Measurements from ENCODE around the gene FIBCD1. TPM values are rescaled to one million over a fixed set of nuclear protein-coding genes. Genes with fewer than 3 reads are reported as not detected.

FIBCD1 gene
- total and polyA plus RNA-seq, 7 donors: 0.01 TPM; not detected in 6

DNA sequence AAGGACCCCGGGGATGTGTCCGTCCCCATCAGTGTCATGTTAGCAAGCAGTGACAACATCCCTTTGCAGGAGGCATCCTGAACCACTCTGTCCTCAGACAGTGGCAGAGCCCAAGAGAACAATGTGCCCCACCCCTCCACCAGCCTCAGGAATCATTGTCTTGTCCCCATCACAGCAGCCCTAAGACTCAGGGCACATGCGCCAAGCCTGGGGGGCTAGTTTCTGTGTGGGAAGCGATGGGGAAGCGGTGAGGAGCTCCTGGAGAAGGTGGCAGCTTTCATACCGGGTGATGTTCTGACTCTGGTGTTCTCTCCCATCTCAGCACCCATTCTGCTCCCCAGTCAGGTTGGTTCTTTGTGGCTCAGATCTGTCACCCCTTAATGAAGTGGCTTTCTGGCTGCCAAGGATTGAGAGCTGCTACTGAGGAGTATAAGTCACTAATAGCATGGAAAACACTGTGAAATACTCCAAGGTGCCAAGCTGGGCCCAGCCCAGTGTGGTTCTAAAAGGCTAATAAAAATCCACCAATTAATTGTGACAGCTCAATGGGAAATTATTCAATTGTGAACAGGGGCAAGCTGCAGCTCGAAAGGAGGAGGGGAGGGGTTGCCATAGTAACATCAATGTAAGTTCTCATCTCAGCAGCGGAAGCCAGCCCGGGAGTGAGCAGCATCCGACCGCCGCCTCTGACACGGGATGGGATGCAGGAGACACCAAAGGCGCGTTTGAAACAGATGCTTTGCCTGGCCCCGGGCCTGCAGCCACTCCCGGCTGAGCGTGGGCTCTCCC lies 47.2 kb downstream of the FIBCD1 start:
- no peak overlapping the region for H3K27ac ChIP-seq
- TF ChIP-seq, protein P1, sequence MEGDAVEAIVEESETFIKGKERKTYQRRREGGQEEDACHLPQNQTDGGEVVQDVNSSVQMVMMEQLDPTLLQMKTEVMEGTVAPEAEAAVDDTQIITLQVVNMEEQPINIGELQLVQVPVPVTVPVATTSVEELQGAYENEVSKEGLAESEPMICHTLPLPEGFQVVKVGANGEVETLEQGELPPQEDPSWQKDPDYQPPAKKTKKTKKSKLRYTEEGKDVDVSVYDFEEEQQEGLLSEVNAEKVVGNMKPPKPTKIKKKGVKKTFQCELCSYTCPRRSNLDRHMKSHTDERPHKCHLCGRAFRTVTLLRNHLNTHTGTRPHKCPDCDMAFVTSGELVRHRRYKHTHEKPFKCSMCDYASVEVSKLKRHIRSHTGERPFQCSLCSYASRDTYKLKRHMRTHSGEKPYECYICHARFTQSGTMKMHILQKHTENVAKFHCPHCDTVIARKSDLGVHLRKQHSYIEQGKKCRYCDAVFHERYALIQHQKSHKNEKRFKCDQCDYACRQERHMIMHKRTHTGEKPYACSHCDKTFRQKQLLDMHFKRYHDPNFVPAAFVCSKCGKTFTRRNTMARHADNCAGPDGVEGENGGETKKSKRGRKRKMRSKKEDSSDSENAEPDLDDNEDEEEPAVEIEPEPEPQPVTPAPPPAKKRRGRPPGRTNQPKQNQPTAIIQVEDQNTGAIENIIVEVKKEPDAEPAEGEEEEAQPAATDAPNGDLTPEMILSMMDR (IDR thresholded peaks at IDR 0.05): no peak
- H3K9me3 ChIP-seq: no peaks in the 10 kb centered on the region
- no peaks in the 10 kb centered on the region for H3K27me3 ChIP-seq (ENCODE audit: insufficient read depth in 3 of 3, low read length in 2 of 3)
- DNase-seq (peak in 1 of 2 donors; percentile 28), ATAC-seq (no peak)
- intact Hi-C loops (cut with DNase I): no loop called here
- H3K36me3 ChIP-seq (ENCODE audit: insufficient read depth in 1 of 2, low read depth in 1 of 2): peaks cover 5 to 57% of the 10 kb centered on the region in 2 donors
- 78 to 81% (median 80%) methylated on average over 18 of the region's 18 CpGs for WGBS, 3 donors
- no peak overlapping the region for H3K4me3 ChIP-seq
- H3K4me1 ChIP-seq: no peaks in the 10 kb centered on the region

DNA sequence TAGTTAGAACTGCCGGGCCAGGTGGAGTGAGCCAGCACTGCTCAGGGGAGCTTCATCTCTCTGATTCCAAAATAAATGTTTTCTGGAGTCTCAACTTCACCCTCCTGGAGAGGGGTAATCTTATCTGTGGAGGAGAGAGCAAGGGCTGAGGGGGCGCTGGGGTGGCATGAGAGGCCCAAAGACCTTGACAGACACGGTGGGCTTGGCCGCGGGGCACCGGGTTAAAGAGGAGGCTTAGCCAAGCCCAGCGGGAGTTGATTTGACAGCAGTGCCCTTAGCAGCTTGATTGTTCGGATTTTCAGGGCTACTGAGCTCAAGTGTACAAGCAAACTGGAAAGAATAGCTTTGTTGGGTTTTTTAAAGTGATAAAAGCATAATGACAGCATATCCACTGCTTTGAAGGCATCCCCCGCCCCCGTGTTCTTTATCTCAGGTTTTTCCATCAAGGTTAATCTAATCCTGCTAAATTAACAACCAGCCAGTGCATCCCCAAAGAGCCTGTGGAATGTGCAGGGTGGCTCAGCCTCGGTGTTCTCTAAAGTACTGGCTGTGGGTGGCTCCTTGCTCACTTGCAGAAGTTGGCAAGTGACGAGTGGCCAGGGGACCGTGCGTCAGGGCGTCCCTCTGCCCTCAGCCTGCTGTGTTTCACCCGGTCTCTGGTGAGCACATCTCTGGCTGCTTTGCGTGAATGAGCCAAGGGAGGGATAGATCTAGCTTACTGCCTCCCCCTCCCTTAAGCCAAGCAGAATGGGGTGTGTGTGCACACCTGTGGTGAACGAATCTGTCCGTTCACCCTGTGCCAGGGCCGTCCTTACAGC lies 48.0 kb downstream of the FIBCD1 start:
- WGBS, 3 donors: 85 to 90% (median 86%) methylated on average over 20 of the region's 20 CpGs

DNA sequence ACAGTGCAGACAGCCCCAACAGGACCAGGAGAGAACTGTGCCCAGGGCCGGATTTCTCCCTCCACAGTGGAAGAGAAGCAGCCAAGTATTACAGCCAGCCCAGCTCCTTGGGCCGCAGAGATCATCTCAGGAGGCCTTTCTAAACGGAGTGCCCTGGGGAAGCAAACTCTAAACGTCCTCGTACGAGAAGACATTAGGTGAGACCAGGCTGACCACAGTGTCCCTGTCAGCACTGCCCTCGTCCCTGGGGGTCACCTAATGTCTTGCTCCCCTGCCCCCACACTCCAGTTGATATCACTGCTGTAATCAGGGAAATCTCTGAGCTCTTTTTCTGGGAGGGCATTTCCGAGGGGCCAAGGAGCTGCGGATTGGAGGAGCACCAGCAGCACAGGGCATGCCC lies 48.9 kb downstream of the FIBCD1 start:
- intact Hi-C loops (cut with DNase I): no loop called here
- H3K27ac ChIP-seq: no peak overlapping the region
- DNase-seq (no peak), ATAC-seq (no peak)
- no peak overlapping the region for H3K4me3 ChIP-seq
- no peaks in the 10 kb centered on the region for H3K4me1 ChIP-seq
- WGBS, 3 donors: 82 to 91% (median 83%) methylated on average over 9 of the region's 9 CpGs
- no peaks in the 10 kb centered on the region for H3K9me3 ChIP-seq
- no peaks in the 10 kb centered on the region for H3K27me3 ChIP-seq (ENCODE audit: insufficient read depth in 3 of 3, low read length in 2 of 3)
- peaks cover 5 to 74% of the 10 kb centered on the region in 2 donors for H3K36me3 ChIP-seq (ENCODE audit: insufficient read depth in 1 of 2, low read depth in 1 of 2)
- TF ChIP-seq, protein P1 (IDR thresholded peaks at IDR 0.05): no peak

More for the DNA sequence above, 48.0 kb downstream of the FIBCD1 start:
- Histone ChIP-seq H3K4me3 (no peak overlapping the region), H3K36me3 (ENCODE audit: insufficient read depth in 1 of 2, low read depth in 1 of 2) (peaks cover 5 to 65% of the 10 kb centered on the region in 2 donors), H3K4me1 (no peaks in the 10 kb centered on the region), H3K27me3 (ENCODE audit: insufficient read depth in 3 of 3, low read length in 2 of 3) (no peaks in the 10 kb centered on the region), H3K9me3 (no peaks in the 10 kb centered on the region), H3K27ac (no peak overlapping the region)
- DNase-seq (no peak), ATAC-seq (no peak)
- TF ChIP-seq, protein P1 (IDR thresholded peaks at IDR 0.05): no peak
- intact Hi-C loops (cut with DNase I): no loop called here

DNA sequence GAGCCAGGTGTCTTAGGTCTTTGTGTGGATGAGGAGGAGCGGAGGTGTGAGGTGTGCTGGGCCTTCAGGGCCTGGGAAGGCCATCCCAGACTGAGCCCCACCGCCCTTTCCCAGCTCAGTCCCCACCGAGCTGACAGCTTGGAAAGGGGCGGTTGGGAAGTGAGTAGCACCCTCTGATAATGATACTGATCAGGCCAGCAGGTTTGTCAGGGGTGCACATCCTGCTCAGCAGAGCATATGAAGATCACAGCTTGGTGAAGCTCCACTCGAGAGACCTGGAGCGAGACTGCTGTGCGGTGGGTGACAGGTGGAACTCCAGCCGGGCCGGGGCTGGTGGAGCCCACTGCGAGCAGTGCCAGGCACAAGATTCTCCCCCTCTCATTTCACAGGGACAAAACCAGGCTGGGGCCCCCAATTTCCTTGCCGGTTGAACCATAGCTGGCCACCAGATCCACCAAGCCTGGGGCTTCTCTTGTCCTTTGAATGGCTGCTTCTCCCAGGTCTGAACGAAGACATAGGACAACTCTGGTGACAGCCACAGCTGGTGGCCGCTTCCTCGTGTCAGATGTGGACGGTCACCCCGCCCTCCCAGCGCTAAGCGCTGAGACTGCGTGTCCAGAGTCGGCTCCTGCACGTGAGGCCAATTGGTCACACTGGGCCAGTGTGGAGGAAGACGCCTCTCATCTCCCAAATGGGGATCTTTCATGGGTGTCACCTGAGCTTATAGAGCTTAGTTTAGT lies 50.7 kb downstream of the FIBCD1 start:
- Histone ChIP-seq H3K27ac (no peak overlapping the region), H3K9me3 (no peaks in the 10 kb centered on the region), H3K4me1 (no peaks in the 10 kb centered on the region), H3K27me3 (ENCODE audit: insufficient read depth in 3 of 3, low read length in 2 of 3) (no peaks in the 10 kb centered on the region), H3K4me3 (no peak overlapping the region), H3K36me3 (ENCODE audit: insufficient read depth in 1 of 2, low read depth in 1 of 2) (peaks cover 15 to 88% of the 10 kb centered on the region in 2 donors)
- TF ChIP-seq, protein P1 (IDR thresholded peaks at IDR 0.05): no peak
- no peak for ATAC-seq
- intact Hi-C loops (cut with DNase I): no loop called here
- peak in 1 of 2 donors; percentile 19 for DNase-seq
- WGBS, 3 donors: 76 to 86% (median 76%) methylated on average over 22 of the region's 22 CpGs
